22Rv1 (cell line): ENCODE data around the gene PAFAH1B2.

Experiments used
- ZFX ChIP-seq: fragments of 450-650 bp; IDR thresholded peaks from 2 replicates; pipeline ENCODE4 v1.6.1; 2017; ENCODE audit warnings: antibody characterized with exemption, borderline replicate concordance
- TF ChIP-seq, protein P1 (sequence below): fragments of 450-650 bp; IDR thresholded peaks from 2 replicates; pipeline ENCODE4 v1.5.1; 2017; ENCODE audit warnings: mild to moderate bottlenecking

DNA sequence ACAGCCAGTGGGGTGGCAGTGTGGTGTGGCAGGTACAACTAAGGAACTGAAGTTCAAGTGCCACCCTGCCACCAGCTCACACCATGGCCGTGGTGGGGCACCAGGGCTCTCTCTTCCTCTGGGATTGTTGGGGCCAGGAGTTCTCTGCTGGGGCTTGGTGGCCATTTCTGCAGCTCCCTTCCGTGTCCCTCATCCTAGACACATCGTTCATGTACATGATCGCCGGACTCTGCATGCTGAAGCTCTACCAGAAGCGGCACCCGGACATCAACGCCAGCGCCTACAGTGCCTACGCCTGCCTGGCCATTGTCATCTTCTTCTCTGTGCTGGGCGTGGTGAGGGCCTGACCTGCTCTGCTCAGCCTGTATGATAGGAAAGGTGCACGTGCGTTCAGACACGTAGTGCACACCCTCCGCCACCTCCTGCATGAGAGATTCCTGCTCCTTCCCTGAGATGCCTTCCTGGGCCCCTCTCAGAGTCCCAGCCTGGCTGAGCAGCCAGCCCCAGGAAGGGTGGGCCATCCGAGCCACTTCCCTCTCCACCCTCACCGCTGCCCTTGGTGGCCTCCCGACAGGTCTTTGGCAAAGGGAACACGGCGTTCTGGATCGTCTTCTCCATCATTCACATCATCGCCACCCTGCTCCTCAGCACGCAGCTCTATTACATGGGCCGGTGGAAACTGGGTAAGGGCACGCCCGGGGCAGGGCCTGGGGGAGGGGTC lies 47.8 kb downstream of the PAFAH1B2 start:
- TF ChIP-seq, protein P1, sequence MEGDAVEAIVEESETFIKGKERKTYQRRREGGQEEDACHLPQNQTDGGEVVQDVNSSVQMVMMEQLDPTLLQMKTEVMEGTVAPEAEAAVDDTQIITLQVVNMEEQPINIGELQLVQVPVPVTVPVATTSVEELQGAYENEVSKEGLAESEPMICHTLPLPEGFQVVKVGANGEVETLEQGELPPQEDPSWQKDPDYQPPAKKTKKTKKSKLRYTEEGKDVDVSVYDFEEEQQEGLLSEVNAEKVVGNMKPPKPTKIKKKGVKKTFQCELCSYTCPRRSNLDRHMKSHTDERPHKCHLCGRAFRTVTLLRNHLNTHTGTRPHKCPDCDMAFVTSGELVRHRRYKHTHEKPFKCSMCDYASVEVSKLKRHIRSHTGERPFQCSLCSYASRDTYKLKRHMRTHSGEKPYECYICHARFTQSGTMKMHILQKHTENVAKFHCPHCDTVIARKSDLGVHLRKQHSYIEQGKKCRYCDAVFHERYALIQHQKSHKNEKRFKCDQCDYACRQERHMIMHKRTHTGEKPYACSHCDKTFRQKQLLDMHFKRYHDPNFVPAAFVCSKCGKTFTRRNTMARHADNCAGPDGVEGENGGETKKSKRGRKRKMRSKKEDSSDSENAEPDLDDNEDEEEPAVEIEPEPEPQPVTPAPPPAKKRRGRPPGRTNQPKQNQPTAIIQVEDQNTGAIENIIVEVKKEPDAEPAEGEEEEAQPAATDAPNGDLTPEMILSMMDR, result no peak
- TF ChIP-seq ZFX, result no peak
